HFFc6 (cell line): Measurements from ENCODE around the gene ME2. TPM values are rescaled to one million over a fixed set of nuclear protein-coding genes. Genes with fewer than 3 reads are reported as not detected.

Experiments used
- DNase-seq: peaks from one replicate; pipeline ENCODE4 v3.0.0-alpha.2; 2018
- H3K27ac Mint-ChIP-seq: 2 replicates; pipeline ENCODE4 v1.8.0; 2020; ENCODE audit warnings: mild to moderate bottlenecking, mixed read lengths
- H3K27me3 Mint-ChIP-seq: 2 replicates; pipeline ENCODE4 v1.8.0; 2021; ENCODE audit warnings: mild to moderate bottlenecking, moderate library complexity, mixed read lengths; ENCODE audit not compliant: insufficient read depth
- H3K36me3 Mint-ChIP-seq: 2 replicates; pipeline ENCODE4 v1.8.0; 2021; ENCODE audit warnings: low read depth, mixed read lengths
- H3K4me1 Mint-ChIP-seq: 2 replicates; pipeline ENCODE4 v1.8.0; 2020; ENCODE audit warnings: low read depth, mixed read lengths
- H3K4me3 Mint-ChIP-seq: 2 replicates; pipeline ENCODE4 v1.8.0; 2020; ENCODE audit warnings: mild to moderate bottlenecking, moderate library complexity, mixed read lengths
- H3K9me3 Mint-ChIP-seq: 2 replicates; pipeline ENCODE4 v1.8.0; 2020; ENCODE audit warnings: mild to moderate bottlenecking, mixed read lengths
- total RNA-seq, 6 experiments: library from RNA; stranded (reverse); fragmentation: NEBNext Ultra II Directional; extraction: Animal tissue kit (Norgen Biotek cat#: 25700); gene quantifications; 2 replicates in 1 of 6; 3 replicates in 5 of 6; pipeline ENCODE4 v1.2.3, GENCODE V29; 2021
- TF ChIP-seq, protein P1 (sequence below): fragments of 200-600 bp; sonication (generic); IDR thresholded peaks from 2 replicates; pipeline ENCODE4 v1.5.0; 2021; ENCODE audit warnings: antibody characterized with exemption, mild to moderate bottlenecking

The ME2 gene
- total RNA-seq, 6 experiments from 2014 or later, result 34.6 to 43.4 (median 38.7) TPM

GRCh38 chr18:50848061-50848551 lies 30.8 kb upstream of the ME2 start:
- H3K27me3 Mint-ChIP-seq, result peaks cover 7% of the 10 kb centered on the region
- no peak overlapping the region for H3K4me3 Mint-ChIP-seq
- H3K36me3 Mint-ChIP-seq, result no peaks in the 10 kb centered on the region
- no peaks in the 10 kb centered on the region for H3K9me3 Mint-ChIP-seq
- H3K4me1 Mint-ChIP-seq, result peaks cover 20% of the 10 kb centered on the region
- TF ChIP-seq, protein P1, sequence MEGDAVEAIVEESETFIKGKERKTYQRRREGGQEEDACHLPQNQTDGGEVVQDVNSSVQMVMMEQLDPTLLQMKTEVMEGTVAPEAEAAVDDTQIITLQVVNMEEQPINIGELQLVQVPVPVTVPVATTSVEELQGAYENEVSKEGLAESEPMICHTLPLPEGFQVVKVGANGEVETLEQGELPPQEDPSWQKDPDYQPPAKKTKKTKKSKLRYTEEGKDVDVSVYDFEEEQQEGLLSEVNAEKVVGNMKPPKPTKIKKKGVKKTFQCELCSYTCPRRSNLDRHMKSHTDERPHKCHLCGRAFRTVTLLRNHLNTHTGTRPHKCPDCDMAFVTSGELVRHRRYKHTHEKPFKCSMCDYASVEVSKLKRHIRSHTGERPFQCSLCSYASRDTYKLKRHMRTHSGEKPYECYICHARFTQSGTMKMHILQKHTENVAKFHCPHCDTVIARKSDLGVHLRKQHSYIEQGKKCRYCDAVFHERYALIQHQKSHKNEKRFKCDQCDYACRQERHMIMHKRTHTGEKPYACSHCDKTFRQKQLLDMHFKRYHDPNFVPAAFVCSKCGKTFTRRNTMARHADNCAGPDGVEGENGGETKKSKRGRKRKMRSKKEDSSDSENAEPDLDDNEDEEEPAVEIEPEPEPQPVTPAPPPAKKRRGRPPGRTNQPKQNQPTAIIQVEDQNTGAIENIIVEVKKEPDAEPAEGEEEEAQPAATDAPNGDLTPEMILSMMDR, result no peak
- H3K27ac Mint-ChIP-seq, result no peak overlapping the region
- no peak for DNase-seq

DNA sequence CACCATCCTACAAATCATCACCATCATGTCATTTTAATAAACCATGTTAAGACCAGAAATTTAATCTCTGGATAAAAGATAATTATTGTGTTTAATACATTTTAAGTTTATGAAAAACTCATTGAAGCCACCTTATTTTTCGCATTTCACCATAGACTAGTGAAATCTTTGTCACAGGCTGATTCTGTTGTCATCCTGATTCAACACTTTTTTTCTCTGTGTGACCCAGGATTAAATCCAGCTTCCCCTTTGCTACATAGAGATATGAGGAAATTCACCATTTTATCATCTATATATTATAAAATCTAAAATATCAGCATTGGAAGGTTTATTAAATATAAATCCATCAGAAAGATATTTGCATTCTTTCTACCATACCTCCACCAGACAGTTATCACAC lies 29.9 kb upstream of the ME2 start:
- Mint-ChIP-seq H3K27ac (no peak overlapping the region), H3K4me1 (peaks cover 25% of the 10 kb centered on the region), H3K36me3 (no peaks in the 10 kb centered on the region), H3K4me3 (no peak overlapping the region), H3K27me3 (peaks cover 7% of the 10 kb centered on the region), H3K9me3 (no peaks in the 10 kb centered on the region)
- TF ChIP-seq, protein P1, result no peak
- DNase-seq, result no peak

DNA sequence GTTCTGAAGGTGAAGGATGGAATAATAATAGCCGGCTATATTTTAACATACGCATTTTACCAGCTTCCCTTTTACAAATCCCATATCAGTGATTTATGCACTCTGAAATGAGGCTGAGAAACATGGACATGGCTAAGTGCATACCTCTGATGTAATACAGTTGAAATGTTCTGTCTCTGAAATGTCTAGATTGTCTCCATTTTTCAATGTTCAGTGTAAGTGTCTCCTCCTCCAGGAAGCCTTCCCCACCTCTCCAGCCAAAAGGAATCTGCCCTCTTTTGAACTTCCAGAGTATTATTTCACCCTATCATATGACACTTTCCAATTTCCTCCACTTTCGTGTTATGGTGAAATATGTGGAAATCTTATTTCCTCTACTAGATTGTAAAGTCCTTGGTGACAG lies 29.5 kb upstream of the ME2 start:
- Mint-ChIP-seq H3K4me1 (peaks cover 29% of the 10 kb centered on the region), H3K36me3 (no peaks in the 10 kb centered on the region), H3K4me3 (no peak overlapping the region), H3K27me3 (peaks cover 8% of the 10 kb centered on the region), H3K9me3 (no peaks in the 10 kb centered on the region), H3K27ac (no peak overlapping the region)
- no peak for DNase-seq
- TF ChIP-seq, protein P1, result no peak

DNA sequence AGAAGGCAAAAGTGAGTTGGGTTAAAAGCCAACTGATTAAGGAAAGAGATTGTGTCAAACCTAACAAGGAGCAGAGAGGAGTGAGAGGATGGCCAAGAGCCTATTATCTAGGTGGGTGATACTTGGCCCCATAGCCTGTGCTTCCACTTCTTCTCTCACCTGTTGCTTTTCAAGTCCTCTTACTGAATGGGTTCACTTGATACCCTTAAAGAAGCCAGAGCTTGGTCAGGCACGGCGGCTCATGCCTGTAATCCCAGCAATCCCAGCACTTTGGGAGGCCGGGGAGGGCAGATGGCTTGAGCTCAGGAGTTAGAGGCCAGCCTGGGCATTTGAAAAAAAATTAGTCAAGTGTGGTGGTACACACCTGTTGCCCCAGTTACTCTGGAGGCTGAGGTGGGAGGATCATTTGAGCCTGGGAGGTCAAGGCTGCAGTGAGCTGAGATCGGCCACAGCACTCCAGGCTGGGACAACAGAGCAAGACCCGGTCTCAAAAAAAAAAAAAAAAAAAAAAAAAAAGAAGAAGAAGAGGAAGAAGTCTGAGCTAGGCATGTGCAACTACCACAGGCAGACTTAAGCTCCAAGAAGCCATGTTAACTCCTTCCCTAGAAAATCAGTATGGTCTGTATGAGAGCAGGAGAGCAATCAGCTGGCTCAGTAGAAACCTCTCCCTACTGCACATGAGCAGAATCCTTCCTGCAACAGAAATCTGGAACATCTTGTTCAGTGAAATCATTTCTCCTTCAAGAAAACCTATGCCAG lies 28.4 kb upstream of the ME2 start:
- no peak overlapping the region for H3K4me3 Mint-ChIP-seq
- peaks cover 5% of the 10 kb centered on the region for H3K27me3 Mint-ChIP-seq
- no peaks in the 10 kb centered on the region for H3K36me3 Mint-ChIP-seq
- H3K9me3 Mint-ChIP-seq, result no peaks in the 10 kb centered on the region
- peaks cover 31% of the 10 kb centered on the region for H3K4me1 Mint-ChIP-seq
- no peak for DNase-seq
- no peak overlapping the region for H3K27ac Mint-ChIP-seq
- TF ChIP-seq, protein P1, result no peak

- DNase-seq, result no peak
- Mint-ChIP-seq H3K4me3 (peak overlapping the region; percentile 17; the same call in 1 of the 2 replicates), H3K27ac (peak overlapping the region; percentile 12; the same call in 1 of the 2 replicates), H3K9me3 (no peaks in the 10 kb centered on the region), H3K36me3 (no peaks in the 10 kb centered on the region), H3K27me3 (peaks cover 3% of the 10 kb centered on the region), H3K4me1 (peaks cover 36% of the 10 kb centered on the region)
- TF ChIP-seq, protein P1, result no peak
Measured at GRCh38 chr18:50853863-50854271, 25.1 kb upstream of the ME2 start.
